ENCODE results near the gene MED16.
"Not testable (repeated sequence)": the region's sequence is repeated elsewhere in the genome, so short reads cannot be mapped to it uniquely, and the experiment has no call there.

The MED16 gene

DNA sequence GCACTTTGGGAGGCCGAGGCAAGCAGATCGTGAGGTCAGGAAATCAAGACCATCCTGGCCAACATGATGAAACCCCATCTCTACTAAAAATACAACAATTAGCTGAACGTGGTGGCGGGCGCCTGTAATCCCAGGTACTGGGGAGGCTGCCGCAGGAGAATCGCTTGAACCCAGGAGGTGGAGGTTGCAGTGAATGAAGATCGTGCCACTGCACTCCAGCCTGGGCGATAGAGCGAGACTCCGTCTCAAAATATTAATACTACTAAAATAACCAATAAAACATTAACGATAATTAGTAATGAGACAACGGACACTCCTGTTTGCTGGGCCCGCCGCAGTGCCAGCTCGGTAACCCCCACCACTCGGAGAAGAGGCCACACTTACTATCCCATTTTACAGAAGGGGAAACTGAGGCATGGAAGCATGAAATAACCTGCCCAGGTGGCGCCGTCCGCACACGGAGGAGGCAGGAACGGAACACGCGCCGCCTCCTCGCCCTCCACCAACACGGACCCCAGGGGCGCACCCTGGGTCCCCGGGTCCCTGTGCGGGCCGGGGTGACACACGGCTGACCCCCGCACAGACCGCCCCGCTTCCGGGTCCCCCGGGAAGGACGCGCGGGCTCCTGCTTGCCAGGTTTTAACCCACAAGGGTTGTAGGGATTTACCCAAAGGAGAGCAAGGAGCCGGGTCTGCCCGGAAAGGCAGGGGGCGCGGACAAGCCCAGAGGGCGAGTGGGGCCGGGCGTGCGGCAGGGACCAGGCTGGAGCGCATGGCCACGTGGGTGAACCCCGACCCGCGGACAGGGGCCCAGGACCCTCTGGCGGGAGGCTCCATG, 18.4 kb upstream of the MED16 start:
- no peak for DNase-seq (ENCODE audit: low read depth)

- DNase-seq (ENCODE audit: low read depth), result no peak
Measured at GRCh38 chr19:907183-907853, 14.3 kb upstream of the MED16 start.

DNA sequence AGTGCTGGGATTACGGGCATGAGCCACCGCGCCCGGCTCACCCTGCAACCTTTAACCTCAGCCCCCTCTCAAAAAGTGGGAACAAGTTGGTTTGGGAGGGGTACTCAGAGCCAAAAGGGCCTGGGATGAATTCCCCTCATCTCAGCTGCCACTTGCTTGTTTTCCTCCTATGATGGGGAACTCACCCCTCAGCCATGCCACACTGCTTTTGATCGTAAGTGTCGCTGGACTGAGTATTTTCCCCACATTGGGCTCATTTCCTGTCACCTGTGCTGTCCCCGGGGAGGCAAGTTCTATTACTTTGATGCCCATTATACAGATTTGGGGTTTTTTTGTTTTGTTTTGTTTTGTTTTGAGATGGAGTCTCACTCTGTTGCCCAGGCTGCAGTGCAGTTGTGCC, 13.5 kb upstream of the MED16 start:
- DNase-seq (ENCODE audit: low read depth), result no peak

DNA sequence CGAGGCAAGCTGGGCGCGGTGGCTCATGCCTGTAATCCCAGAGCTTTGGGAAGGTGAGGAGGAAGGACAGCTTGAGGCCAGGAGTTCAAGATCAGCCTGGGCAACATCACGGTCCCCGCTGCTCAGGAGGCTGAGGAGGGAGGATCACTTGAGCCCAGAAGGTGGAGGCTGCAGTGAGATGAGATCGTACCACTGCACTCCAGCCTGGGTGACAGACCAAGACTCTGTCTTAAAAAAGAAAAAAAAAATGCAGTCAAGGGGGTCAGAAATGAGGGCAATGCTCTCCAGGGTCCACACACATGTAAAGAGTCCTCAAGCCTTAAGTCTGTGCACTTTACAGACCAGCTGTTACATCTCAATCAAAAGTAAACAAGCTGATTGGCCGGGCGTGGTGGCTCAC, 11.6 kb upstream of the MED16 start:
- DNase-seq (ENCODE audit: low read depth), result no peak

DNA sequence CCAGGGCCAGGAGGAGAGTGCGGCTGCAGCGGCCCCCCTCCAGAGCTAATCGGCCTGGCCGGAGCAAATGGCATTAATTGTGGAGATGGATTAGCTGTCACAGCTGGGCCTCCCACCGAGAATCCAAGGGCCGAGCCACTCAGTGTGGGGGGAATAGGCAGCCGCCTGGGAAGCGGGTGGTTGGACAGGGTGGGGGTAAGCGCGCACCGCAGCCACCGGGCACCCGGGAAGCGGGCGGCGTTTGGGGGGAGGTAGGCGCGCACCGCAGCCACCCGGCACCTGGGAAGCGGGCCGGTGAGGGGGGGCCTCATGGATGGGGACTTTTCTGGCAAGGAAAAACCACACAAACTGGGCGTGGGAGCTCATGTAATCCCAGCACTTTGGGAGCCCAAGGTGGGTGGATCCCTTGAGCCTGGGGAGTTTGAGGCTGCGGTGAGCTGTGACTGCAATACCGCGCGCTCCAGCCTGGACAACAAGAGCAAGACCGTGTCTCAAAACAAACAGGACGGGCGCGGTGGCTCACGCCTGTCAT, 10.3 kb upstream of the MED16 start:
- DNase-seq (ENCODE audit: low read depth), result no peak

- no peak for DNase-seq (ENCODE audit: low read depth)
Measured at GRCh38 chr19:902446-903226, 9.6 kb upstream of the MED16 start.

DNA sequence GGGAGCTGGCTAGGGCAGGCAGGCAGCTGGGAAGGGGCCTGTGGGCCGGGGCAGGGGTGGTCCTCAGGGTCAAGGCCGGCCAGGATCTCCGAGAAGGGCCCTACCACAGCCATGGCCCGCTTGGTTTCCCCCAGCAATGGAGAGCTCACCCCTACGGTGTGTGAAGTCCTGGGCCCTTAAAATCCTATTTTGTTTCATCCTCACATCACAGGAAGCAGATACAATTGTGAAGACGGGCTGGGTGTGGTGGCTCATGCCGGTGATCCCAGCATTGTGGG, 9.0 kb upstream of the MED16 start:
- DNase-seq (ENCODE audit: low read depth), result no peak

GRCh38 chr19:901216-902092, 8.5 kb upstream of the MED16 start:
- no peak for DNase-seq (ENCODE audit: low read depth)

DNA sequence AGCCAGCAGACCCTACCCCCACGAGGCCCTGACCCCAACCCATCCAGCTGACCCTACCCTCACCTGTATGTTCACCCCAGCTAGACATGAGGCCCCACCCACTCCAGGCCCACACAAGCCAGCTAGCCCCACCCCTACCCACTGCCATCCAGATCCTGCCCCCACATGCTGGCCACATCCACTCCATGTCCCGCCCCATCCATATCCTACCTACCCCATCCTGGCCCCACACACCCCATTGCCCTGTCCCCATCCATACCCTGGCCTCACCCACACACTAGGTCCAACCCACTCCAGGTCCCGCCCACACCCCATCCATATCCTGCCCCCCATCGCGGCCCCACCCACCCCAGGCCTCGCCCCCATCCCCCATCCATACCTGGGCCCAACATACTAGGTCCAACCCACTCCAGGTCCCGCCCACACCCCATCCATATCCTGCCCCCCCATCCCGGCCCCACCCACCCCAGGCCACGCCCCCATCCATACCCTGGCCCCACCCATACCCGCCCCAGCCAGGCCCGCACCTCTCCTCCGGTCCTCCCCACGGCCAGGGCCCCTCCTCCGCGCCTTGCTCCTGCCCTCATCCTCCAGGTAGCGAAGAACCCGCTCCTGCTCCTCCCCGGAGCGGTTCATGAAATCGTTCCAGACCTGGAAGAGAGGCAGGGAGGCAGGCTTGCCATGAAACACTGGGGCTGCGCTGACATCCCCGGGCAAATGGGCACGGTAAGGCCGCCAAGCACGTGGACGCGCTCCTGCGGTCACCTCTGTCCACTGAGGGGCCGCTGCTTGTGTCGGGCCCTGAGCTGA, 7.5 kb upstream of the MED16 start:
- no peak for DNase-seq (ENCODE audit: low read depth)

GRCh38 chr19:900043-900301, 7.0 kb upstream of the MED16 start:
- no peak for DNase-seq (ENCODE audit: low read depth)

DNA sequence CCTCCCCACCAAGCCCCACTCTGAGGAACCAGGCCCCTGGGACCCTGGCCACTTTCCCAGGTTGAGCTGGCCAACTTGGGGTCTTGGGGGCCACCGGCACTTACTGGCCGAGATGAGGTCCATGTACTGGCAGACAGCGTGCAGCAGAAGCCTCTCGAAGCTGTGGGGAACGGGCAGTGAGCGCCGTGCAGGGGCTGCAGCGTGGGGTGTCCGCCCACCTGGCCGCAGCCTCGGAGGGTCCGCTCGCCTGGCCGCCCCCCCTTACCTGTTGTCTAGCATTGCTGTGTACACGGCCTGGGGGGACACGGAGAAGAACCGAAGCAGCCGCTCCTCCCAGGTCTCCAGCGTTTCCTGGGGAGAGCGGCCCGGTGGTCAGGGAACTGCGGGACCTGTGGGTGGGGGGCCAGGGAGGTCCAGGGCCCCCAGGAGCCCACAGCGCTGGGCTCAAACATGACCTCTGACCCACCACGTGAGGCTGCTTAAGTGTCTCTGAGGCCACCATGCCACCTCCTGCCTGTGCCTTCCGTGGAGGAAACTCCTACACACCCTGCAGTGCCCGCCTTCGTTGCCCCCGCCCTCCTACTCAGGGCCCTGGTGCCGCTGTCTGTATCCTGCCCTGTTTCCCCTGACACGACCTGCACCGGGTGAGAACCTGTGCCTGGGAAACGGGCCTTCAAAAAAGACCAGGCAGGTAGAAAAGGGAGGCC, 6.5 kb upstream of the MED16 start:
- DNase-seq (ENCODE audit: low read depth), result no peak

DNA sequence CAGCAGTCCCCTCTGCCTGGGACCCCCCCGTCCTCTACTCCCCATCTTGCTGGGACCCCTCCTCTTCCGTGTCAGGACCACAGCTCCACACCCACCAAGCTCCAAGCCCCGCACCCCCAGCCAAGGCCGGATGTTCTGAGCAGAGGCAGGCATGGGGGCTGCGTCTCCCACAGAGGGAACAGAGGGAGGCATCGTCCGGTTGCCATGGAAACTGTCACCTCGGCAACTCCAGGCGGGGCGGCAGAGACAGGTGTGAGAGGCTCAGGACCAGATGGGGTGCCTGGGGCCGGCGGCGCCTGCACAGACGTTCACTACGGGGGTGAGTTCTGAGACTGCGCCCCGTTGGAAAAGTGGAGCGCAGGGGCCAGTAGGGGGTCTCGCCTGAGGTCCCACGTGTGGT, 5.7 kb upstream of the MED16 start:
- DNase-seq (ENCODE audit: low read depth), result no peak

DNA sequence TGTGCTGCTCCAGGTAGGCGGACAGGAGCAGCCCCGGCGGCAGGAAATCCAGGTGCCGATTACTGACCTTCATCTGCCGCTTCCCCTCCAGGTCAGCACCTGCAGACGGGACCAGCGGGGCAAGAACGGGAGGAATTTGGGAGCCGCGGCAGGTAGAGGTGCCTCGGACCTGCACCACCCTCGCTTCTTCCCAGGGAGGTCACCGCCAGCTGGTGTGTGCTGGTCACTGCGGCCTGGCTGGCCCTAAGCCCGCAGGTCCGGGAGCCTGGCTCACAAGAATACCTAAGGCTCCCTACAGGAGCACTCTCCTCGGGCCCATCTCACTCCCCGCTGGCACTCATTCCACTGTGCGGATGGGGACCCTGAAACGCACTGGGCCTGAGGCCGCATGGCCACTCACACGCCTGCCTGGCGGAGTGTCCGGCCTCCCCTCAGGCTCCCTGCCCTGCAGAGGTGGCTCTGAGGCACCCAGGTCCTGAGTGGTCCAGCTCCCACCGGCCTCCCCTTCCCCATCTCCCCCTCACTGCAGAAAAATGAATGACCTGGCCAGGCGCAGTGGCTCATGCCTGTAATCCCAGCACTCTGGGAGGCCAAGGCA, 4.6 kb upstream of the MED16 start:
- no peak for DNase-seq (ENCODE audit: low read depth)

DNA sequence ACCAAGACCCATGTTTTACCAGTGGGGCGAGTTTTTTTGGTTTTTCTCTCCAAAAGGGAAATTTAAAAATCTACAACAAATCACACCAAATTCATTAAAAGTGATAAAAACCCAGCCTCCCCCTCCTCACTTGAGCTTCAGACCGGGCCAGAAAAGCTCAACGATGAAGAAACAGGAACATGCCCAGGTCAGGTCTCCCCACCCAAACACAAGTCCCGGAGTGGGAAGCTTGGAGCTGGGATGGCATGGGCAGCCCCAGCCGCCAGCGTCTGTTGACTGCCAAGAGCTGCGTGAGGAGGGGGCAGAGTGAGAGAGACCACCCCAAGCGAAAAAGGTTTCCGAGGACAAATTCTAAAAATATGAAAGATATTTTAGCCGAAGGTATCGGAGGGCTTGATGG, 4.0 kb upstream of the MED16 start:
- no peak for DNase-seq (ENCODE audit: low read depth)

DNA sequence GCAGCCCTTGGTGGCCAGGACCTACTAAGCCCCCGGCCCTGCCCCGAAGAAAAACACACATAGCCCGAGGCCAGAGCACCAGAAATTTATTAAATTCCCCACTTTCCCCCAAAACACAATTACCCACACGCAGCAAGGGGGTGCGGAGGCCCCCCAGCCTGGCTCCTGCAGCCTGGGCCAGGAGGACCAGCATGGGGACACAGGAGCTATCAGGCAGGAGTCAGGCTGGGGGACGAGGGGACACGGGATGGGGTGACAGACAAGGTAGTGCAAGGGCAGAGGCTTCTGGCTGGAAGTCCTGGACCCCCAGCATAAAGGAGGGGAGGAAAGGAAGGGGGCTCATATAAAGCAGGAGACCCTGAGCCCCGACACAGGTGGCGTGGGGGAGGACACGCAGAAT, 3.4 kb upstream of the MED16 start:
- no peak for DNase-seq (ENCODE audit: low read depth)

- DNase-seq (ENCODE audit: low read depth), result no peak
Measured at GRCh38 chr19:892243-892893, 619 bp downstream of the MED16 start.

- not testable (repeated sequence) for DNase-seq (ENCODE audit: low read depth)
Measured at GRCh38 chr19:891421-892200, 1.4 kb downstream of the MED16 start.

GRCh38 chr19:890831-891230, 2.2 kb downstream of the MED16 start:
- DNase-seq (ENCODE audit: low read depth), result no peak

All from stimulated activated CD8-positive, alpha-beta memory T cell treated with anti-CD3 and anti-CD28 coated beads, Interleukin-12 subunit alpha, Interleukin-12 subunit beta, amount 100 ng/mL, for 4 hours (primary cell).